Lung (tissue), 12 donors: ENCODE results near the gene DNASE1L2. TPM values are rescaled to one million over a fixed set of nuclear protein-coding genes. Genes with fewer than 3 reads are reported as not detected.
"Not testable (repeated sequence)": the region's sequence is repeated elsewhere in the genome, so short reads cannot be mapped to it uniquely, and the experiment has no call there.

ENCODE experiments used
- ATAC-seq: fragments of 200-7000 bp; cut with Tn5 transposase; one replicate; pipeline ENCODE4 v1.9.1; 2020; ENCODE audit warnings: moderate number of reproducible peaks; ENCODE audit not compliant: insufficient read depth, low FRiP score
- DNase-seq, 3 donors: peaks; one replicate each; pipeline ENCODE4 v3.0.0-alpha.2; 2013 to 2017
- H3K27ac ChIP-seq, 2 donors: one replicate each; pipeline ENCODE4 v1.5.1; 2013; ENCODE audit warnings: mild to moderate bottlenecking in 2 of 2, moderate library complexity in 2 of 2, control low read depth in 1 of 2, inconsistent platforms in 1 of 2, low read depth in 1 of 2, low read length in 1 of 2
- H3K27me3 ChIP-seq, 3 donors: one replicate each; pipeline ENCODE4 v1.5.1; 2013; ENCODE audit warnings: low read length in 2 of 3; ENCODE audit not compliant: control insufficient read depth in 3 of 3, insufficient read depth in 3 of 3
- H3K36me3 ChIP-seq, 4 donors: one replicate each; pipeline ENCODE4 v1.5.1; 2013; ENCODE audit warnings: low read length in 4 of 4, mild to moderate bottlenecking in 1 of 4, moderate library complexity in 1 of 4; ENCODE audit not compliant: control insufficient read depth in 4 of 4, insufficient read depth in 4 of 4
- H3K4me1 ChIP-seq, 5 donors: one replicate each; pipeline ENCODE4 v1.5.1; 2013; ENCODE audit warnings: low read length in 5 of 5, mild to moderate bottlenecking in 2 of 5, moderate library complexity in 1 of 5; ENCODE audit not compliant: control insufficient read depth in 5 of 5, insufficient read depth in 5 of 5
- H3K4me3 ChIP-seq: one replicate; pipeline ENCODE4 v1.5.1; 2013; ENCODE audit warnings: mild to moderate bottlenecking, control low read depth, moderate library complexity
- H3K9ac ChIP-seq, 2 donors: one replicate each; pipeline ENCODE4 v1.5.1; 2013; ENCODE audit warnings: low read length in 2 of 2, control low read depth in 1 of 2; ENCODE audit not compliant: insufficient read depth in 1 of 2
- H3K9me3 ChIP-seq, 4 donors: one replicate each; pipeline ENCODE4 v1.5.1; 2013; ENCODE audit warnings: low read length in 3 of 4, mild to moderate bottlenecking in 1 of 4, moderate library complexity in 1 of 4; ENCODE audit not compliant: control insufficient read depth in 4 of 4, insufficient read depth in 3 of 4
- CTCF ChIP-seq: IDR thresholded peaks from 2 replicates; pipeline ENCODE4 v1.5.1; 2012; ENCODE audit warnings: mild to moderate bottlenecking; ENCODE audit errors: control extremely low read depth, extremely low read depth
- WGBS, 2 donors: extraction: QIAGEN DNeasy Blood & Tissue Kit; methylation state at CpG; one replicate each; pipeline ENCODE4 v1.1.7; 2013; 5-methylcytosine and 5-hydroxymethylcytosine counted together
- polyA plus RNA-seq, 2 donors: library from polyadenylated mRNA; stranded (reverse); fragments of 200-250 nt; gene quantifications; one replicate each; pipeline ENCODE4 v1.2.1, GENCODE V29; 2013
- total RNA-seq, 2 donors: library from RNA; depleted of rRNA in 1 of 2; stranded (reverse); fragments of >200 nt in 1 of 2; gene quantifications; one replicate each; pipeline ENCODE4 v1.2.1, GENCODE V29; 2014 to 2021
- donor health status: control.
- donor health status: control.
- donor health status: Bipolar disorder and iron deficiency.
- donor health status: healthy.
- donor health status: DM: yes; HTN: yes; CAD: no.

DNASE1L2 gene
- total and polyA plus RNA-seq, 4 donors: 0.65 to 1.0 (median 0.70) TPM

DNA sequence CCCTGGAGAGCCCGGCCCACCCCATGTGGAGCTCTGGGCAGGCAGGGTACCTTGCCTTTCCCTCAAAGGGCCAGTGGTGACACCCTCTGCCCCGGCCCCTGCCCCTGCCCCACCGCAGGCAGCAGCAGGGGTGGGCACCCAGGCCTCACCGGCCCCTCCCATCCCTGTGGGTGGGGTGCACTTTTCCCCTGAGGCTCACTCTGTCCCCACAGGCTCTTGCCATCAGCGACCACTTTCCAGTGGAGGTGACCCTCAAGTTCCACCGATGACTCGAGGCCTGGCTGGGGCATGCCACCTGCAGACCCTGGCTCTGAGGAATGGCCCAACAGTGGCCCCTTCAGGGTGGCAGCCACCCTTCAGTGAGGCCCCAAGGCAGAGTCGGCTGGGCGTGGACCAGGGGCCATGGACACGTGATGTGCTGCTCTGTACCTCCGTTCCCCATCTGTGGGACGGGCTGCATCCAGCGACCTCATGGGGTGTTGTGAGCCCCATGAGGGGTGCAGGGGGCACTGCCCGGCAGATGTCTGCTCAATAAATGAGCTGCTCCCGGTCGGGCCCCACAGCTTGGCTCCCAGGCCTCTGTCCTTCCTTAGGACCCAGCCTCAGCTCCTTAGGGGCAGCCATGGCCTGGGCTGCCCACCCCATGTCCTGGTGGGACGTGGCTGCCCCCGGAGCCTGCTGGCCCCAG lies 2.0 kb downstream of the DNASE1L2 start:
- Histone ChIP-seq H3K4me3 (no peak overlapping the region), H3K9me3 (peaks cover 0 to 19% (median 0%) of the 10 kb centered on the region in 4 donors), H3K9ac (no peak overlapping the region), H3K36me3 (peaks cover 2 to 41% (median 18%) of the 10 kb centered on the region in 4 donors), H3K27me3 (peaks cover 0 to 27% (median 4%) of the 10 kb centered on the region in 3 donors), H3K4me1 (peaks cover 0 to 14% (median 7%) of the 10 kb centered on the region in 5 donors), H3K27ac (no peak overlapping the region)
- ATAC-seq (no peak), DNase-seq (no peak)
- 59 to 65% methylated on average over 18 of the region's 18 CpGs for WGBS, 2 donors
- TF ChIP-seq CTCF: no peak

DNA sequence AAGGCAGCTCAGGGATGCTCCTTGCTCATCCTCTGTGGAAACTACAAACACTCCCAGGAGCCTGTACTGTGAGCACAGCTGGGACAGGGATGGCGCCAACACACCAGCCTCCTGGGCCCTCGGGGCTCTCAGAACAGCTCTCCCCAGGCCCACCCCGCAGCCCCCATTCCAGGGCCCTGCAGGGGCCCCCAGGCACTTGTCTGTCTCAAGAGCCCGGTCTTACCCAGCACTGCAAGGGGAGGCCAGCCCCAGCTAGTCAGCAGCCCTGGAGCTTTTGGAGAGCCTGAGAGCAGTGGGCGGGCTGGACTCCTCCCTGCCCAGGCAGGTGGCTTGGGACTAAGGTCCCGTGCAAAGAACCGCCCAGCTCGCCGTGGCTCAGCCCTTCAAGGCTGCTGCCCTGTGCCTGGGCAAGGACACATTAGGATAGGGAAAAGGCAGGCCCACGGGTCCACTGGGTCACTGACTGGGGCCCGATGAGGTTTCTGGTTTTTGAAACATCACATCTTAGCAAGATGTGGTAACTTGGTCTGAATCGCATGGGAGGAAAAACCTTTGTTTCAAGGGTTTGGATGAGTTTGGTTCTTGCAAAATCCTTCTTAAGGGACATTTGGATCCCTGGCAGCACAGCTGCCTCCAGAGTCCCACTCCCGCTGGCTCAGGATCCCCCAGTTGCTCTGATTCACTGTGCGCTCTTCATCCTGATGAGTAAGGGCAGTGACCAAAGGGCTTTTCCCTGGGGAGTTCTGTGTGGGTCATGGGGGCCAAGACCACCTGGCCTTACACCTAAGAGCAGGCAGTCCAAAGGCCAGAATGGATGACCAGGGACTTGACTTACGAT lies 2.8 kb downstream of the DNASE1L2 start:
- no peak overlapping the region for H3K27ac ChIP-seq
- H3K27me3 ChIP-seq: peaks cover 0 to 27% (median 4%) of the 10 kb centered on the region in 3 donors
- H3K9ac ChIP-seq: no peak overlapping the region
- H3K4me1 ChIP-seq: peaks cover 0 to 14% (median 7%) of the 10 kb centered on the region in 5 donors
- ATAC-seq (no peak), DNase-seq (no peak)
- no peak for TF ChIP-seq CTCF
- peaks cover 2 to 39% (median 18%) of the 10 kb centered on the region in 4 donors for H3K36me3 ChIP-seq
- H3K4me3 ChIP-seq: no peak overlapping the region
- 79 to 85% methylated on average over 15 of the region's 15 CpGs for WGBS, 2 donors
- H3K9me3 ChIP-seq: peaks cover 0 to 14% (median 0%) of the 10 kb centered on the region in 4 donors

DNA sequence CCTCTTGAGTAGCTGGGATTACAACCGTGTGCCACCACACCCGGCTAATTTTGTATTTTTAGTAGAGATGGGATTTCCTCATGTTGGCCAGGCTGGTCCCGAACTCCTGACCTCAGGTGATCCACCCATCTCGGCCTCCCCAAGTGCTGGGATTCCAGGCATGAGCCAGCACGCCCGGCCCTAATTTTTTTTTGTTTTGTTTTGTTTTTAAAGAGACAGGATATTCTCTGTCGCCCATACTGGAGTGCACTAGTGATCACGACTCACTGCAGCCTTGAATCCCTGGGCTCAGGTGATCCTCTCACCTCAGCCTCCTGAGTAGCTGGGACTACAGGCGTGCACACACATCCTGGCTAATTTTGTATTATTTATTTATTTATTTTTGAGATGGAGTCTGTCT lies 4.1 kb downstream of the DNASE1L2 start:
- H3K36me3 ChIP-seq: peaks cover 2 to 39% (median 18%) of the 10 kb centered on the region in 4 donors
- 86 to 91% methylated on average over 9 of the region's 9 CpGs for WGBS, 2 donors
- not testable (repeated sequence) for DNase-seq, H3K9me3 ChIP-seq, H3K27ac ChIP-seq, H3K9ac ChIP-seq, ATAC-seq, H3K4me3 ChIP-seq
- peaks cover 0 to 23% (median 4%) of the 10 kb centered on the region in 3 donors for H3K27me3 ChIP-seq
- H3K4me1 ChIP-seq: peaks cover 0 to 14% (median 7%) of the 10 kb centered on the region in 5 donors

- 74 to 86% methylated on average over 9 to 11 of the region's 11 CpGs for WGBS, 2 donors
- Histone ChIP-seq H3K27me3 (peaks cover 0 to 4% (median 0%) of the 10 kb centered on the region in 3 donors), H3K9me3 (no peaks in the 10 kb centered on the region), H3K9ac (no peak overlapping the region), H3K36me3 (peaks cover 6 to 44% (median 22%) of the 10 kb centered on the region in 4 donors), H3K4me3 (no peak overlapping the region), H3K4me1 (peaks cover 0 to 2% (median 0%) of the 10 kb centered on the region in 5 donors), H3K27ac (no peak overlapping the region)
- no peak for ATAC-seq
- no peak for DNase-seq
- no peak for TF ChIP-seq CTCF
Measured at GRCh38 chr16:2242598-2242997, 6.4 kb downstream of the DNASE1L2 start.
